Mononuclear cell (primary cell): Measurements from ENCODE around the gene SMURF1. TPM values are rescaled to one million over a fixed set of nuclear protein-coding genes. Genes with fewer than 3 reads are reported as not detected.

Experiments
- H3K27me3 ChIP-seq: 2 replicates; pipeline ENCODE4 v1.6.0; 2011; ENCODE audit warnings: low read length, control low read depth; ENCODE audit not compliant: insufficient read depth
- H3K4me1 ChIP-seq: 2 replicates; pipeline ENCODE4 v1.5.1; 2011; ENCODE audit warnings: mild to moderate bottlenecking, low read length, control low read depth; ENCODE audit not compliant: insufficient read depth
- H3K4me3 ChIP-seq: 2 replicates; pipeline ENCODE4 v1.5.1; 2011; ENCODE audit warnings: mild to moderate bottlenecking, low read length, moderate library complexity
- H3K9me3 ChIP-seq: 2 replicates; pipeline ENCODE4 v1.5.1; 2011; ENCODE audit warnings: low read depth, mild to moderate bottlenecking, control low read depth, low read length
- total RNA-seq: library from RNA; depleted of rRNA; stranded (reverse); fragments of >200 nt; gene quantifications from one replicate; pipeline ENCODE4 v1.2.3, GENCODE V29; 2012

Gene SMURF1
- total RNA-seq, 1 donor: 37.6 TPM

DNA sequence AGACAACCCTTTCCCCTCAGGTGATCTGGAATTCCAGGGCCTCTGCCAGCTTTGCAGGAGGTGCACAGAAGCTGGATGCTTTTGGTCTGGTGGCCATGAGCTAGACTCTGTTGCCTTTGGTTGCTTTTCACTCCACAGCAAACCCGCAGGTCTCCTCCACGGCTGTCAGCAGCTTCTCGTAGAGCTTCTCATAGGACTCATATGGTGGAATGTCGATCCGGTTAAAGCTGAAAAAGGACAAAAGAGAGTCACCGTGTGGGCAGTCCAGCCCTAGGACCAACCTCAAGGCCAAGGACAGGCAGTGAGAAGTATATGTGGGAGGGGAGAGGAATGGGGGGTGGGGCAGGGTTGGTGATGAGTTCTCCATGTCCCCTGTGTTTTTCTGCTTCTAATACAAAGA lies 113.5 kb downstream of the SMURF1 start:
- Histone ChIP-seq H3K4me1 (no peaks in the 10 kb centered on the region), H3K9me3 (no peaks in the 10 kb centered on the region), H3K27me3 (no peaks in the 10 kb centered on the region), H3K4me3 (no peak overlapping the region)

- Histone ChIP-seq H3K9me3 (no peaks in the 10 kb centered on the region), H3K4me1 (no peaks in the 10 kb centered on the region), H3K4me3 (no peak overlapping the region), H3K27me3 (no peaks in the 10 kb centered on the region)
These were observed 114.2 kb downstream of the SMURF1 start for GRCh38 chr7:99029466-99030435.

DNA sequence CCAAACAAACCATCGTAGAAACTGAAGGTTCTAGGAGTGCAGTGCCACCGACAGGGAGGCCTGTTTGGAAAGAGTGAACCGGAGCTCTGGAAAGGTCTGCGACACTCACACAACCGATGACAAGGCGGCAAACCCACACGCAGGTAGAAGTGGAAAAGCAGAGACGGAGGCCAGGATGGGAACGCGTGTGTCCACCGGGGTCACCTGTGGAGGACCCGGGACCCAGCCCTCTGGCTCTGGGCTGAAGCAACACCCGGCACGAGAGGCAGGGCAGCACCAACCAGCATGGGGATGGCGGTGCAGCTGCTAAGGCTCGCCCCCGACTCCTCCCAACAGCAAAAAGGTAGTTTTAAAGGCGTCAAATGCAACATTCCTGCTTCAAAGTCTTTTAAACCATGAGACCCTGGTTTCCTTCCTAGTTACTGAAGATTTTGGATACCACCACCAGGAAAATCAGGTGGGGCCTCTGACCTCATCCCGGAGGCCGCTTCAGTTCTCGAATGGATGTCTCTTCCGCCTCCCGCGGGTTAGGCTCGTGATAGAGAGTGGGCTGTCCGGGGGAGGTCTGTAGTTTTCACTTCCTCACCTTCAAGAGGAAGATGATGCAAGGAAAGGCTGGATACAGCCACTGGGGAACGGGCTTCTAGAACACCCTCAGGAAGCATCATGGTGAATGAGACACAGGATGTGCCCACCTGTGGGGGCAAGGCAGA lies 115.5 kb downstream of the SMURF1 start:
- H3K4me3 ChIP-seq: no peak overlapping the region
- no peaks in the 10 kb centered on the region for H3K27me3 ChIP-seq
- H3K9me3 ChIP-seq: no peaks in the 10 kb centered on the region
- no peaks in the 10 kb centered on the region for H3K4me1 ChIP-seq

- Histone ChIP-seq H3K9me3 (no peaks in the 10 kb centered on the region), H3K4me3 (no peak overlapping the region), H3K27me3 (no peaks in the 10 kb centered on the region)
These were observed 116.1 kb downstream of the SMURF1 start for GRCh38 chr7:99027841-99028240.

DNA sequence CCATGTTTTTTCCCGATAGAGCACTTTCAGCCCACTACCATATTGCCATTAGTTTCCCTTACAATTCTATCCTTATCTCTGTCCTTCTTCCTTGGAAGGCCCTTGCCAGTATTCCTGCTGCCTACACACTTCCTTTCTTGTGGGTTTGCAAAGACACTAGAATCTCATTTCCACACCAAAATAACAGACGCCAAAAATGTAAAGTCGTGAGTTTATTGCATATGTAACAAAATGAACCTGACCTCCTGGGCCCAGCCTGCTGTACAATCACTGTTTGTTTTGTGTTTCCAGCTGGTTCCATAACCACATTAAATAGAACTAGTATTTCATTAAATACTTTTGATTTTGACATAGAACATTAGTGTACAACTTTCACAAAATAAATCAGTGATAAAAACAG lies 116.7 kb downstream of the SMURF1 start:
- Histone ChIP-seq H3K27me3 (no peaks in the 10 kb centered on the region), H3K9me3 (no peaks in the 10 kb centered on the region), H3K4me3 (no peak overlapping the region), H3K4me1 (no peaks in the 10 kb centered on the region)

More at GRCh38 chr7:99027841-99028240, 116.1 kb downstream of the SMURF1 start:
- no peaks in the 10 kb centered on the region for H3K4me1 ChIP-seq

DNA sequence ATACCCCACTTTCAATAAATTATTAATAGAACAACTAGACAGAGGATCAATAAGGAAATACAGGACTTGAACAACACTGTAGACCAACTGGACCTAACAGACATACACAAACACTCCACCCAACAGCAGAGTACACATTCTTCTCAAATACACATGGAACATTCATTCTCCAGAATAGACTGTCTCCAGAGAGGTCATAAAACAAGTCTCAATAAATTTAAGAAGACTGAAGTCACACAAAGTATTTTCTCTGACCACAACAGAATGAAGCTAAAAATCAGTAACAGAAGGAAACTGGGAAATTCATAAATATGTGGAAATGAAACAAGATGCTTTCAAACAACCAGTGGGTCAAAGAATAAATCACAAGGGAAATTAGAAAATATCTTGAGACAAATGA lies 119.8 kb downstream of the SMURF1 start:
- Histone ChIP-seq H3K4me3 (no peak overlapping the region), H3K27me3 (no peaks in the 10 kb centered on the region), H3K9me3 (no peaks in the 10 kb centered on the region), H3K4me1 (no peaks in the 10 kb centered on the region)

DNA sequence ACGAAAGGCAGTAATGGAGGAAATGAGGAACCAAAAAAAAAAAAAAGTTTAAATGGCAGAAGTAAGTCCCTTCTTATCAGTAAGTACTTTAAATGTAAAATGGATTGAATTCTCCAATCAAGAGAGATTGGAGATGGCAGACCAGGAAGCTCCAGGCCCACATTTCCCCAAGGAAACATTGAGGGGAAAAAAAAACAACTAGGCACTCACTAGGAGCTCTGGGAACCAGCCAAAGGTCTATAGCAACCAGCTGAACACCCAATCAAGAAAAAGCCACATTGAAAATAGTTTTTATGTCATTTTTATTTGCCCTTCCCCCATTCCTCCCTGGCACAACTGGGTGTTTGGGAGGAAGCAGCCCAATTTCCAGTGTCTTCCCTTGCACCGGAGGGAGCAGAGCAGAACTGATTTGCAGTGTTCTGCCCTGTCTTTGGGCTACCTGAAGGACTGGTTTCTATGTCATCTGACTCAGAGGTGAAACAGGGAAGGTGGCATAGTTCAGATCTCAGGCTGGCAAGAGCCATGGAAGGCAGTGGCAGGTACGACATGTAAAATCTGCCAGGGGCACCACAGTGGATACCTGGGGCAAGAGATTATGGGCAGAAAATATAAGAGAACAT lies 121.9 kb downstream of the SMURF1 start:
- H3K4me3 ChIP-seq: no peak overlapping the region
- H3K9me3 ChIP-seq: no peaks in the 10 kb centered on the region
- no peaks in the 10 kb centered on the region for H3K27me3 ChIP-seq
- H3K4me1 ChIP-seq: no peaks in the 10 kb centered on the region

DNA sequence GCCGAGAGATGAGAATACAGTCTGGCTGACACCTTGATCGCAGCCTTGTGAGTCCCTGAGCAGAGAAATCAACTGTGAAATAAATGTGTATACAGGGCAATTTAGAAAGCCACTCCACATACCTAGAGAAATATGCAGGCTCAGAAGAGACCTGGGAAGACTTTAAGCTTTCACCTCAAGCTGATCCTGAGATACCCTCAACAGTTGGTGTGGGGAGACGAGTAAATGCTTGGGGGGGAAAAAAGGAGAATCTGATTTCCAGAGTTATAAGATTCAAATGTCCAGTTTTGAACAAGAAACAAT lies 123.5 kb downstream of the SMURF1 start:
- Histone ChIP-seq H3K27me3 (no peaks in the 10 kb centered on the region), H3K4me3 (no peak overlapping the region), H3K9me3 (no peaks in the 10 kb centered on the region), H3K4me1 (no peaks in the 10 kb centered on the region)

DNA sequence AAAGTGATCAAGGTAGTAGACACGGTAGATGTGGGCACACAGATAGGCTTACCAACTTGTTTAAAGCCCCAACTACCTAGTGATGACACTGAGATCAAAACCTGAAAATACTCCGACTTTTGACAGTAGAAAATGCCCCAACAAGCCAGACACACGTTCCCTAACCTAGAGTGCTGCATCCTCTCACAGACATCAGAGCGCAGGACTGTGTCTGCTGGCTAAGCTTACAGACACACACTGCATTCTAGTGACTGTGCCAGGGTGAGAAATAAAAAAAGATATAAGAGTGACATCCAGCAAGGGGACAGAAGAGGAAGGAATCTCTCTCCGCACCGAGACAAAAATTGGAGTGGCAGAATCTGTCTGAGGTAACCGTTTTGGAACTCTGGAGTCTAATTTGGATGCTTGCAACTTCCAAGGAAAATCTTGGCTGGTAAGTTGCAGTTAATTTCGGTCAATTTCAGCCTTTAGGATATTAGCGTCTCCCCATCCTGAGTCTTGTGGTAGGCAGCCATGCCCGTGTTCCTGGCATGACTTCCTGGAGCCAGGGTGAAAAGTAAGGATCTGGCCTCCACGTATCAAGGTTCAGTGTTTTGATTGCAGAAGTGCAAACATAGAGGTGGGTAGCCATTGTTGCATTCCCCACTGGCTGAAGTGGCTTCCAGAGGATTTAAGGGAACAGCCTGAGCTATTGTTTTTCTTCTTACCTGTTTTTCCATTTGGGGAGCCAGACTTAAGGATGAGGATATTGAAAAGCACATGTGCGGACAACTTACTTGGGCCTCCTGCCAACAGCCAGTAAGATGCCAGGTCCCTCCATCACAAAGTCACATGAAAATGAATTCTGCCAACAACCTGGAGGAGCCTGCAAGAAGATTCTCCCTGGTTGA lies 124.1 kb downstream of the SMURF1 start:
- Histone ChIP-seq H3K4me1 (no peaks in the 10 kb centered on the region), H3K27me3 (no peaks in the 10 kb centered on the region), H3K4me3 (no peak overlapping the region), H3K9me3 (no peaks in the 10 kb centered on the region)

GRCh38 chr7:99016196-99016595 lies 127.7 kb downstream of the SMURF1 start:
- Histone ChIP-seq H3K27me3 (no peaks in the 10 kb centered on the region), H3K9me3 (no peaks in the 10 kb centered on the region), H3K4me1 (no peaks in the 10 kb centered on the region), H3K4me3 (no peak overlapping the region)

GRCh38 chr7:99014113-99014985 lies 129.6 kb downstream of the SMURF1 start:
- no peaks in the 10 kb centered on the region for H3K27me3 ChIP-seq
- no peak overlapping the region for H3K4me3 ChIP-seq
- no peaks in the 10 kb centered on the region for H3K9me3 ChIP-seq
- H3K4me1 ChIP-seq: no peaks in the 10 kb centered on the region

- Histone ChIP-seq H3K4me1 (no peaks in the 10 kb centered on the region), H3K27me3 (no peaks in the 10 kb centered on the region), H3K9me3 (no peaks in the 10 kb centered on the region), H3K4me3 (no peak overlapping the region)
These were observed 130.4 kb downstream of the SMURF1 start for GRCh38 chr7:99013266-99014112.

DNA sequence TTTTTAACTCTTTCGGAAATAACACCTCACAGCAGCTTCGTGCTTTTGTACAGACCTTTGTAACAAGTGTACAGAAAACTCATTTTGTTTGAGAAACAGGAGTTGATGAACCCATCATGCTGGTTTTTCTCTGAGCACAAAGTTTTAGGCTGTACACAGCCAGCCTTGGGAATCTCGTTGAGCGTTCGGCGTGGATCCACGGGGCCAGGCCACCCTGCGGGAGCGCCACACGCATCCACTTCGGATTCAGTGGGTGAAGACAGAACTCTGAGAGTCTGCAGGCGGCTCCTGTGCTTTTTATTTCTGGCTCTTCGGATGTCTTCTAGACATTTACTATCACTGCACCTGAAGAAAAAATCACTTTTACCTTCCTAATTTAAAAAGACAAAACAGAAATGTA lies 131.2 kb downstream of the SMURF1 start:
- no peaks in the 10 kb centered on the region for H3K27me3 ChIP-seq
- no peaks in the 10 kb centered on the region for H3K4me1 ChIP-seq
- no peak overlapping the region for H3K4me3 ChIP-seq

More for the DNA sequence above, 131.2 kb downstream of the SMURF1 start:
- H3K9me3 ChIP-seq: no peaks in the 10 kb centered on the region
